Esophagus muscularis mucosa (tissue), 4 donors: Measurements from ENCODE around the gene ETNPPL.

Experiments used
- CTCF ChIP-seq, 3 experiments: fragments of 200-600 bp in 2 of 3; fragments of 450-650 bp in 1 of 3; sonication (generic) in 2 of 3; IDR thresholded peaks; one replicate each; pipeline ENCODE4 v1.5.1; 2017 to 2019; ENCODE audit warnings: antibody characterized with exemption in 3 of 3, mild to moderate bottlenecking in 2 of 3, moderate library complexity in 1 of 3
- EP300 ChIP-seq: sonication (generic); formaldehyde crosslinking; IDR thresholded peaks from one replicate; pipeline ENCODE4 v1.6.1; 2017; ENCODE audit warnings: antibody characterized with exemption
- POLR2A ChIP-seq: fragments of 450-650 bp; IDR thresholded peaks from one replicate; pipeline ENCODE4 v1.6.1; 2017; ENCODE audit warnings: antibody characterized with exemption, moderate library complexity, mild to moderate bottlenecking, low read depth
- POLR2AphosphoS5 ChIP-seq, 2 donors: sonication (generic); formaldehyde crosslinking; IDR thresholded peaks; one replicate each; pipeline ENCODE4 v1.6.1; 2017; ENCODE audit warnings: antibody characterized with exemption in 2 of 2

- no peak for TF ChIP-seq CTCF (IDR thresholded peaks at IDR 0.05)
- TF ChIP-seq POLR2A: no peak
- no peak for TF ChIP-seq POLR2AphosphoS5 (IDR thresholded peaks at IDR 0.05)
- TF ChIP-seq EP300: no peak
These were observed 357 bp upstream of the ETNPPL start for GRCh38 chr4:108763226-108763593.
